HEK293 (cell line): ENCODE data around the gene CRYBG2.
A peak's percentile ranks its signal among the peaks of the same experiment; 100 is the strongest.

Source experiments
- CTCF ChIA-PET: fragments of 350-600 bp; formaldehyde crosslinking; extraction: SDS; loops from one replicate; lab custom pipeline; 2021; ENCODE audit warnings: antibody characterized with exemption; lab: Yijun Ruan, JAX
- POLR2A ChIA-PET: fragments of 300-600 bp; formaldehyde crosslinking; extraction: SDS; loops from one replicate; lab custom pipeline; 2020; ENCODE audit warnings: antibody characterized with exemption, inconsistent platforms; lab: Yijun Ruan, JAX
- H3K27ac ChIP-seq: fragments of 200-500 bp; sonication (Bioruptor generic); 2 replicates; pipeline ENCODE4 v1.5.1; 2014; ENCODE audit warnings: low read depth, low read length, control low read depth, inconsistent platforms; ENCODE audit errors: extremely low read depth
- H3K36me3 ChIP-seq, 2 experiments: fragments of 200-500 bp in 1 of 2; sonication (Bioruptor generic) in 1 of 2; 1 replicate in 1 of 2; 2 replicates in 1 of 2; pipeline ENCODE4 v1.5.1; 2014 to 2017; ENCODE audit warnings: inconsistent platforms in 2 of 2, low read length in 2 of 2; ENCODE audit not compliant: control insufficient read depth in 2 of 2, insufficient read depth in 1 of 2
- H3K4me1 ChIP-seq: fragments of 200-500 bp; sonication (Bioruptor generic); 2 replicates; pipeline ENCODE4 v1.5.1; 2014; ENCODE audit warnings: mild to moderate bottlenecking, low read length, inconsistent platforms; ENCODE audit not compliant: control insufficient read depth, insufficient read depth
- H3K4me3 ChIP-seq: 2 replicates; pipeline ENCODE4 v1.5.1; 2011; ENCODE audit warnings: low read depth, mild to moderate bottlenecking, control low read depth, low read length, moderate library complexity
- H3K9me3 ChIP-seq: fragments of 200-500 bp; sonication (Bioruptor generic); 2 replicates; pipeline ENCODE4 v1.5.1; 2014; ENCODE audit warnings: low read depth, low read length, inconsistent platforms; ENCODE audit not compliant: control insufficient read depth, insufficient read depth
- BCL11A ChIP-seq: fragments of 450-650 bp; formaldehyde crosslinking; IDR thresholded peaks from 2 replicates; pipeline ENCODE4 v1.5.1; 2016; ENCODE audit warnings: low read depth, missing biosample characterization, missing genetic modification characterization
- KLF9 ChIP-seq: fragments of 450-650 bp; formaldehyde crosslinking; IDR thresholded peaks from 2 replicates; pipeline ENCODE4 v1.5.1; 2016; ENCODE audit warnings: missing biosample characterization, missing genetic modification characterization, low read depth
- MZF1 ChIP-seq: fragments of 450-650 bp; formaldehyde crosslinking; IDR thresholded peaks from 2 replicates; pipeline ENCODE4 v1.5.1; 2017; ENCODE audit warnings: missing biosample characterization, missing genetic modification characterization, borderline replicate concordance
- PRDM1 ChIP-seq: fragments of 450-650 bp; formaldehyde crosslinking; IDR thresholded peaks from 2 replicates; pipeline ENCODE4; 2016; ENCODE audit warnings: missing biosample characterization, missing genetic modification characterization
- ZFHX2 ChIP-seq: fragments of 450-650 bp; formaldehyde crosslinking; conservative IDR thresholded peaks from 2 replicates; pipeline ENCODE4 v1.5.1; 2016; ENCODE audit warnings: missing biosample characterization, missing genetic modification characterization
- ZNF121 ChIP-seq: fragments of 450-650 bp; formaldehyde crosslinking; IDR thresholded peaks from 2 replicates; pipeline ENCODE4 v1.5.1; 2016; ENCODE audit warnings: missing biosample characterization, missing genetic modification characterization
- ZNF2 ChIP-seq: fragments of 450-650 bp; formaldehyde crosslinking; IDR thresholded peaks from 2 replicates; pipeline ENCODE4 v1.5.1; 2016; ENCODE audit warnings: missing biosample characterization, missing genetic modification characterization
- ZNF555 ChIP-seq: fragments of 450-650 bp; formaldehyde crosslinking; conservative IDR thresholded peaks from 2 replicates; pipeline ENCODE4 v1.5.1; 2017; ENCODE audit warnings: missing biosample characterization, mild to moderate bottlenecking, missing genetic modification characterization, inconsistent platforms
- ZNF600 ChIP-seq: fragments of 450-650 bp; formaldehyde crosslinking; IDR thresholded peaks from 2 replicates; pipeline ENCODE4 v1.5.1; 2016; ENCODE audit warnings: missing biosample characterization, missing genetic modification characterization
- ZNF664 ChIP-seq: fragments of 450-650 bp; formaldehyde crosslinking; IDR thresholded peaks from 2 replicates; pipeline ENCODE4 v1.5.1; 2016; ENCODE audit warnings: missing biosample characterization, missing genetic modification characterization
- TF ChIP-seq, protein P1 (sequence below): fragments of 450-650 bp; formaldehyde crosslinking; IDR thresholded peaks from 2 replicates; pipeline ENCODE4 v1.5.1; 2017; ENCODE audit warnings: missing biosample characterization, missing genetic modification characterization
- TF ChIP-seq, protein P2 (sequence below): fragments of 450-650 bp; formaldehyde crosslinking; IDR thresholded peaks from 2 replicates; pipeline ENCODE4 v1.5.1; 2016; ENCODE audit warnings: missing biosample characterization, missing genetic modification characterization
- TF ChIP-seq, protein P3 (sequence below): fragments of 450-650 bp; formaldehyde crosslinking; IDR thresholded peaks from 2 replicates; pipeline ENCODE4 v1.5.1; 2016; ENCODE audit warnings: missing biosample characterization, missing genetic modification characterization

CRYBG2 gene

GRCh38 chr1:26287033-26287711 lies 66.8 kb downstream of the CRYBG2 start:
- no peak for TF ChIP-seq ZFHX2 (tag by site-specific recombination)
- TF ChIP-seq MZF1 (tag by site-specific recombination): no peak
- TF ChIP-seq, protein P1, sequence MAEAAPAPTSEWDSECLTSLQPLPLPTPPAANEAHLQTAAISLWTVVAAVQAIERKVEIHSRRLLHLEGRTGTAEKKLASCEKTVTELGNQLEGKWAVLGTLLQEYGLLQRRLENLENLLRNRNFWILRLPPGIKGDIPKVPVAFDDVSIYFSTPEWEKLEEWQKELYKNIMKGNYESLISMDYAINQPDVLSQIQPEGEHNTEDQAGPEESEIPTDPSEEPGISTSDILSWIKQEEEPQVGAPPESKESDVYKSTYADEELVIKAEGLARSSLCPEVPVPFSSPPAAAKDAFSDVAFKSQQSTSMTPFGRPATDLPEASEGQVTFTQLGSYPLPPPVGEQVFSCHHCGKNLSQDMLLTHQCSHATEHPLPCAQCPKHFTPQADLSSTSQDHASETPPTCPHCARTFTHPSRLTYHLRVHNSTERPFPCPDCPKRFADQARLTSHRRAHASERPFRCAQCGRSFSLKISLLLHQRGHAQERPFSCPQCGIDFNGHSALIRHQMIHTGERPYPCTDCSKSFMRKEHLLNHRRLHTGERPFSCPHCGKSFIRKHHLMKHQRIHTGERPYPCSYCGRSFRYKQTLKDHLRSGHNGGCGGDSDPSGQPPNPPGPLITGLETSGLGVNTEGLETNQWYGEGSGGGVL (tag by site-specific recombination): peak; percentile 26; the same call in 1 of the 2 replicates
- peak; percentile 98 for TF ChIP-seq ZNF600 (tag by site-specific recombination)
- CTCF ChIA-PET: interaction anchor here (0.6 to 10.2 kb wide), 7 partner anchors 11 to 216 kb away, joined by 3 to 203 read pairs (median 35); partner anchors contain the start of genes CD52 and UBXN11
- Histone ChIP-seq H3K4me3 (no peak overlapping the region), H3K36me3 (peaks cover 0 to 15% of the 10 kb centered on the region in 2 experiments; a peak in 1 of 3 replicates), H3K4me1 (no peaks in the 10 kb centered on the region), H3K27ac (no peak overlapping the region), H3K9me3 (no peaks in the 10 kb centered on the region)
- POLR2A ChIA-PET: no interaction called here

- H3K4me1 ChIP-seq: no peaks in the 10 kb centered on the region
Observed at GRCh38 chr1:26286064-26286416, 67.9 kb downstream of the CRYBG2 start.

DNA sequence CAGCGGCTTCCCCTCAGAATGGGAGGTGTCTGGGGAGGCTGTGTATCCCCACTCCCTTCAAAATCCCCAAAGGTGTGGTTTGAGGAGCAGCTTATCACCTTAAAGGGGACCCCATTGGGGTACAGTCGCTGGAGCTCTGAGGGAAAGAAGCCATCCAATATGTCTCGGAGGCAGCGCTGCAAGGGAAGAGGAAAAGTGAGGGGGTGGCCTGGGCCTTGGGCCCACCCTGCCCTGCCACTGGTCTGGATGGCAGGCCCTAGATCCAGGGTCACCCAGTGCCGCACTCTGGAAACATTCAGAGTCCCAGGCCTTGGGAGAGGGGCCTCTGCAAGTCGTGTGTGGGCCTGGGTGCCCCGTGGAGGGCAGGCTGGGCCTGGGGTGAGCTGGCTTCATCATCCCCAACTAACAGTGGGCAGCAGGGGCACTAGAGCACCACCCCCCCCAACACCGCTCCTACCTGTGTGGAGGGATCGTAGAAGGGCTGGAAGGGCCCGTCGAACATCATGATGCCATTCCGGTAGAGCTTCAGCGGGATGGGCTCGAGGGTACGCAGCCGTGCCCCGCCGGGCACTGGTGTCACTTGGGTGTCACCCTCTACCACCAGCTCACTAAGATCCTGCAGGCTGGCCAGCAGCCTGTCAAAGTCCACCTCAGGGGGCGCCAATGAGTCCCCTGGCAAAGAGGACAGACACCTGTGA lies 68.4 kb downstream of the CRYBG2 start:
- Histone ChIP-seq H3K9me3 (no peaks in the 10 kb centered on the region), H3K27ac (no peak overlapping the region), H3K4me3 (no peak overlapping the region), H3K36me3 (peaks cover 0 to 26% of the 10 kb centered on the region in 2 experiments; a peak in 1 of 3 replicates), H3K4me1 (no peaks in the 10 kb centered on the region)
- TF ChIP-seq, protein P2, sequence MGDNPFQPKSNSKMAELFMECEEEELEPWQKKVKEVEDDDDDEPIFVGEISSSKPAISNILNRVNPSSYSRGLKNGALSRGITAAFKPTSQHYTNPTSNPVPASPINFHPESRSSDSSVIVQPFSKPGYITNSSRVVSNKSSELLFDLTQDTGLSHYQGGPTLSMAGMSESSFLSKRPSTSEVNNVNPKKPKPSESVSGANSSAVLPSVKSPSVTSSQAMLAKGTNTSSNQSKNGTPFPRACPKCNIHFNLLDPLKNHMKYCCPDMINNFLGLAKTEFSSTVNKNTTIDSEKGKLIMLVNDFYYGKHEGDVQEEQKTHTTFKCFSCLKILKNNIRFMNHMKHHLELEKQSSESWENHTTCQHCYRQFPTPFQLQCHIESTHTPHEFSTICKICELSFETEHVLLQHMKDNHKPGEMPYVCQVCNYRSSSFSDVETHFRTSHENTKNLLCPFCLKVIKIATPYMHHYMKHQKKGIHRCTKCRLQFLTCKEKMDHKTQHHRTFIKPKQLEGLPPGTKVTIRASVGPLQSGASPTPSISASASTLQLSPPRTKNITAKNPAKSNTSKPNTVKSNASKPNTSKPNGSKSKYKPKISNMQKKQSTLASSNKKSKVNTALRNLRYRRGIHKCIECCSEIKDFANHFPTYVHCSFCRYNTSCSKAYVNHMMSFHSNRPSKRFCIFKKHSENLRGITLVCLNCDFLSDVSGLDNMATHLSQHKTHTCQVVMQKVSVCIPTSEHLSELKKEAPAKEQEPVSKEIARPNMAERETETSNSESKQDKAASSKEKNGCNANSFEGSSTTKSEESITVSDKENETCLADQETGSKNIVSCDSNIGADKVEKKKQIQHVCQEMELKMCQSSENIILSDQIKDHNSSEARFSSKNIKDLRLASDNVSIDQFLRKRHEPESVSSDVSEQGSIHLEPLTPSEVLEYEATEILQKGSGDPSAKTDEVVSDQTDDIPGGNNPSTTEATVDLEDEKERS (tag by site-specific recombination): no peak
- TF ChIP-seq BCL11A: no peak
- TF ChIP-seq, protein P3, sequence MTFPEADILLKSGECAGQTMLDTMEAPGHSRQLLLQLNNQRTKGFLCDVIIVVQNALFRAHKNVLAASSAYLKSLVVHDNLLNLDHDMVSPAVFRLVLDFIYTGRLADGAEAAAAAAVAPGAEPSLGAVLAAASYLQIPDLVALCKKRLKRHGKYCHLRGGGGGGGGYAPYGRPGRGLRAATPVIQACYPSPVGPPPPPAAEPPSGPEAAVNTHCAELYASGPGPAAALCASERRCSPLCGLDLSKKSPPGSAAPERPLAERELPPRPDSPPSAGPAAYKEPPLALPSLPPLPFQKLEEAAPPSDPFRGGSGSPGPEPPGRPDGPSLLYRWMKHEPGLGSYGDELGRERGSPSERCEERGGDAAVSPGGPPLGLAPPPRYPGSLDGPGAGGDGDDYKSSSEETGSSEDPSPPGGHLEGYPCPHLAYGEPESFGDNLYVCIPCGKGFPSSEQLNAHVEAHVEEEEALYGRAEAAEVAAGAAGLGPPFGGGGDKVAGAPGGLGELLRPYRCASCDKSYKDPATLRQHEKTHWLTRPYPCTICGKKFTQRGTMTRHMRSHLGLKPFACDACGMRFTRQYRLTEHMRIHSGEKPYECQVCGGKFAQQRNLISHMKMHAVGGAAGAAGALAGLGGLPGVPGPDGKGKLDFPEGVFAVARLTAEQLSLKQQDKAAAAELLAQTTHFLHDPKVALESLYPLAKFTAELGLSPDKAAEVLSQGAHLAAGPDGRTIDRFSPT (tag by site-specific recombination): 0 out of 2 replicates have a peak, but pooled peaks have one; percentile 52
- ChIA-PET CTCF (interaction anchor here (0.5 to 10.2 kb wide), 40 partner anchors 9 to 1124 kb away, joined by 3 to 203 read pairs (median 4); partner anchors contain the start of genes CATSPER4, CD52, DHDDS and UBXN11), POLR2A (interaction anchor here (1.7 to 2.0 kb wide), 2 partner anchors 36 to 132 kb away, joined by 4 to 10 read pairs; no protein-coding TSS in a partner anchor)

More at GRCh38 chr1:26286064-26286416, 67.9 kb downstream of the CRYBG2 start:
- H3K36me3 ChIP-seq: peaks cover 0 to 24% of the 10 kb centered on the region in 2 experiments; a peak in 1 of 3 replicates
- H3K9me3 ChIP-seq: no peaks in the 10 kb centered on the region
- no peak overlapping the region for H3K4me3 ChIP-seq
- CTCF ChIA-PET: interaction anchor here (0.5 to 10.2 kb wide), 29 partner anchors 8 to 1124 kb away, joined by 3 to 203 read pairs (median 5); partner anchors contain the start of genes CD52, DHDDS and UBXN11
- H3K27ac ChIP-seq: no peak overlapping the region
- TF ChIP-seq PRDM1 (no peak), ZNF2 (tag by site-specific recombination) (no peak), ZNF555 (tag by site-specific recombination) (no peak), KLF9 (tag by site-specific recombination) (no peak), ZNF664 (tag by site-specific recombination) (peak; percentile 96), ZNF121 (tag by site-specific recombination) (no peak)
- POLR2A ChIA-PET: interaction anchor here (1.7 to 2.0 kb wide), 2 partner anchors 36 to 131 kb away, joined by 4 to 10 read pairs; no protein-coding TSS in a partner anchor
